Transverse colon (tissue), 3 donors: ENCODE results near the gene ZBTB44.

ENCODE experiments used
- POLR2A ChIP-seq: fragments of 450-650 bp; IDR thresholded peaks from one replicate; pipeline ENCODE4 v1.6.1; 2016; ENCODE audit warnings: antibody characterized with exemption, mild to moderate bottlenecking, moderate library complexity
- POLR2AphosphoS5 ChIP-seq, 3 donors: sonication (generic); formaldehyde crosslinking; IDR thresholded peaks; one replicate each; pipeline ENCODE4 v1.6.1; 2016; ENCODE audit warnings: antibody characterized with exemption in 3 of 3

GRCh38 chr11:130180491-130180890, 134.2 kb downstream of the ZBTB44 start:
- no peak for TF ChIP-seq POLR2A
- no peak for TF ChIP-seq POLR2AphosphoS5 (IDR thresholded peaks at IDR 0.05)
